ENCODE measurements around the gene IFI44.

DNA sequence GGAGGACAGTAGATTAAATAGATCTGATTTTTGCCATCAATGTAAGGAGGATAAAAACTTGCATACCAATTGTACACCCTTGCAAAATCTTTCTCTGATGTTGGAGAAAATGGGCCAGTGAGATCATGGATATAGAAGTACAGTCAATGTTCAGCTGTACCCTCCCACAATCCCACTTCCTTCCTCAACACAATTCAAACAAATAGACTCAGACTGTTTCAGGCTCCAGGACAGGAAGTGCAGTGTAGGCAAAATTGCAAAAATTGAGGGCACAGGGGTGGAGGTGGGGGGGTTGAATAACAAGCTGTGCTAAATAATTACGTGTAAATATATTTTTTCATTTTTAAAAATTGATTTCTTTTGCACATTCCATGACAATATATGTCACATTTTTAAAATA is 3.9 kb upstream of the IFI44 start:
- TF ChIP-seq, protein P1, sequence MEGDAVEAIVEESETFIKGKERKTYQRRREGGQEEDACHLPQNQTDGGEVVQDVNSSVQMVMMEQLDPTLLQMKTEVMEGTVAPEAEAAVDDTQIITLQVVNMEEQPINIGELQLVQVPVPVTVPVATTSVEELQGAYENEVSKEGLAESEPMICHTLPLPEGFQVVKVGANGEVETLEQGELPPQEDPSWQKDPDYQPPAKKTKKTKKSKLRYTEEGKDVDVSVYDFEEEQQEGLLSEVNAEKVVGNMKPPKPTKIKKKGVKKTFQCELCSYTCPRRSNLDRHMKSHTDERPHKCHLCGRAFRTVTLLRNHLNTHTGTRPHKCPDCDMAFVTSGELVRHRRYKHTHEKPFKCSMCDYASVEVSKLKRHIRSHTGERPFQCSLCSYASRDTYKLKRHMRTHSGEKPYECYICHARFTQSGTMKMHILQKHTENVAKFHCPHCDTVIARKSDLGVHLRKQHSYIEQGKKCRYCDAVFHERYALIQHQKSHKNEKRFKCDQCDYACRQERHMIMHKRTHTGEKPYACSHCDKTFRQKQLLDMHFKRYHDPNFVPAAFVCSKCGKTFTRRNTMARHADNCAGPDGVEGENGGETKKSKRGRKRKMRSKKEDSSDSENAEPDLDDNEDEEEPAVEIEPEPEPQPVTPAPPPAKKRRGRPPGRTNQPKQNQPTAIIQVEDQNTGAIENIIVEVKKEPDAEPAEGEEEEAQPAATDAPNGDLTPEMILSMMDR (IDR thresholded peaks at IDR 0.05 in 4 of 5, conservative IDR thresholded peaks at IDR 0.05 in 1 of 5) = no peak
- TF ChIP-seq POLR2A (IDR thresholded peaks at IDR 0.05) = no peak

All from gastrocnemius medialis (tissue), 4 donors.